Stomach smooth muscle (tissue), 2 donors: ENCODE measurements around the gene NFKBIL1.
"Not testable (repeated sequence)": the region's sequence is repeated elsewhere in the genome, so short reads cannot be mapped to it uniquely, and the experiment has no call there.

ENCODE experiments used
- H3K27ac ChIP-seq: one replicate; pipeline ENCODE4 v1.7.0; 2013; ENCODE audit warnings: mild to moderate bottlenecking, low read length, inconsistent platforms
- H3K27me3 ChIP-seq, 2 donors: one replicate each; pipeline ENCODE4 v1.7.0; 2013; ENCODE audit warnings: low read length in 2 of 2; ENCODE audit not compliant: insufficient read depth in 2 of 2, control insufficient read depth in 1 of 2
- H3K36me3 ChIP-seq, 2 donors: one replicate each; pipeline ENCODE4 v1.7.0; 2013; ENCODE audit warnings: low read length in 2 of 2; ENCODE audit not compliant: control insufficient read depth in 2 of 2, insufficient read depth in 2 of 2
- H3K4me1 ChIP-seq: one replicate; pipeline ENCODE4 v1.7.0; 2013; ENCODE audit warnings: low read length; ENCODE audit not compliant: control insufficient read depth, insufficient read depth
- H3K4me3 ChIP-seq, 2 donors: one replicate each; pipeline ENCODE4 v1.7.0; 2013; ENCODE audit warnings: low read length in 2 of 2
- H3K9ac ChIP-seq, 2 donors: one replicate each; pipeline ENCODE4 v1.7.0; 2013; ENCODE audit warnings: low read length in 2 of 2, mild to moderate bottlenecking in 1 of 2
- H3K9me3 ChIP-seq, 2 donors: one replicate each; pipeline ENCODE4 v1.7.0; 2013; ENCODE audit warnings: low read length in 2 of 2; ENCODE audit not compliant: control insufficient read depth in 2 of 2
- donor health status: healthy.
- donor health status: Pancreatic carcinoma.

The NFKBIL1 gene

GRCh38 chr6:31546958-31547726 is at the start of gene NFKBIL1:
Gene NFKBIL1 (plus strand): TSS chr6:31547608. CDS start chr6:31547695, 87 bp downstream.
- Histone ChIP-seq H3K4me3 (peak within 1 kb of the TSS; percentile 66 to 76), H3K9ac (peak within 1 kb of the TSS; percentile 84 to 86), H3K4me1 (peaks cover 30% of the 10 kb centered on the region), H3K27me3 (no peaks in the 10 kb centered on the region), H3K36me3 (peaks cover 0 to 8% of the 10 kb centered on the region in 2 donors), H3K27ac (peak within 1 kb of the TSS; percentile 46), H3K9me3 (no peaks in the 10 kb centered on the region)

- H3K4me3 ChIP-seq, result peak overlapping the region in 1 of 2 donors; percentile 15
- H3K9me3 ChIP-seq, result no peaks in the 10 kb centered on the region
- no peaks in the 10 kb centered on the region for H3K36me3 ChIP-seq
- H3K9ac ChIP-seq, result no peak overlapping the region
- peaks cover 8 to 23% of the 10 kb centered on the region in 2 donors for H3K27me3 ChIP-seq
- no peak overlapping the region for H3K27ac ChIP-seq
- H3K4me1 ChIP-seq, result peaks cover 13% of the 10 kb centered on the region
These were observed 48.7 kb upstream of the NFKBIL1 start for GRCh38 chr6:31498748-31499147.

GRCh38 chr6:31499648-31500047 is 47.8 kb upstream of the NFKBIL1 start:
- H3K27me3 ChIP-seq, result peaks cover 8 to 16% of the 10 kb centered on the region in 2 donors
- H3K36me3 ChIP-seq, H3K9me3 ChIP-seq, H3K4me3 ChIP-seq, H3K27ac ChIP-seq, H3K4me1 ChIP-seq, H3K9ac ChIP-seq: not testable (repeated sequence)

GRCh38 chr6:31502586-31502985 is 44.8 kb upstream of the NFKBIL1 start:
- Histone ChIP-seq H3K27me3 (peaks cover 10 to 20% of the 10 kb centered on the region in 2 donors), H3K36me3 (no peaks in the 10 kb centered on the region), H3K9me3 (no peaks in the 10 kb centered on the region), H3K4me1 (peaks cover 8% of the 10 kb centered on the region), H3K27ac (no peak overlapping the region), H3K4me3 (no peak overlapping the region), H3K9ac (no peak overlapping the region)

GRCh38 chr6:31509036-31509435 is 38.4 kb upstream of the NFKBIL1 start:
- not testable (repeated sequence) for H3K36me3 ChIP-seq, H3K4me3 ChIP-seq, H3K4me1 ChIP-seq, H3K9ac ChIP-seq, H3K9me3 ChIP-seq, H3K27ac ChIP-seq
- peaks cover 9 to 17% of the 10 kb centered on the region in 2 donors for H3K27me3 ChIP-seq

- Histone ChIP-seq H3K27ac (no peak overlapping the region), H3K9ac (no peak overlapping the region), H3K4me3 (no peak overlapping the region), H3K9me3 (peaks cover 0 to 2% of the 10 kb centered on the region in 2 donors), H3K4me1 (no peaks in the 10 kb centered on the region), H3K36me3 (no peaks in the 10 kb centered on the region), H3K27me3 (peaks cover 9 to 16% of the 10 kb centered on the region in 2 donors)
These were observed 37.4 kb upstream of the NFKBIL1 start for GRCh38 chr6:31510007-31510406.

GRCh38 chr6:31513456-31514165 is 33.8 kb upstream of the NFKBIL1 start:
- no peak overlapping the region for H3K9ac ChIP-seq
- H3K36me3 ChIP-seq, result no peaks in the 10 kb centered on the region
- H3K4me1 ChIP-seq, result no peaks in the 10 kb centered on the region
- H3K27me3 ChIP-seq, result peaks cover 3 to 7% of the 10 kb centered on the region in 2 donors
- H3K4me3 ChIP-seq, result no peak overlapping the region
- no peak overlapping the region for H3K27ac ChIP-seq
- H3K9me3 ChIP-seq, result peaks cover 0 to 2% of the 10 kb centered on the region in 2 donors

GRCh38 chr6:31521835-31522234 is 25.6 kb upstream of the NFKBIL1 start:
- Histone ChIP-seq H3K9me3 (no peaks in the 10 kb centered on the region), H3K4me1 (no peaks in the 10 kb centered on the region), H3K36me3 (no peaks in the 10 kb centered on the region), H3K27ac (no peak overlapping the region), H3K9ac (no peak overlapping the region), H3K4me3 (no peak overlapping the region), H3K27me3 (no peaks in the 10 kb centered on the region)

GRCh38 chr6:31525553-31525931 is 21.9 kb upstream of the NFKBIL1 start:
- Histone ChIP-seq H3K27ac (no peak overlapping the region), H3K27me3 (no peaks in the 10 kb centered on the region), H3K9ac (no peak overlapping the region)

GRCh38 chr6:31525932-31526591 is 21.3 kb upstream of the NFKBIL1 start:
- no peaks in the 10 kb centered on the region for H3K9me3 ChIP-seq
- peaks cover 13 to 15% of the 10 kb centered on the region in 2 donors for H3K36me3 ChIP-seq
- no peak overlapping the region for H3K9ac ChIP-seq
- H3K4me1 ChIP-seq, result no peaks in the 10 kb centered on the region
- H3K27me3 ChIP-seq, result no peaks in the 10 kb centered on the region
- H3K27ac ChIP-seq, result no peak overlapping the region
- H3K4me3 ChIP-seq, result no peak overlapping the region

More at GRCh38 chr6:31525553-31525931, 21.9 kb upstream of the NFKBIL1 start:
- no peaks in the 10 kb centered on the region for H3K9me3 ChIP-seq
- peaks cover 8 to 10% of the 10 kb centered on the region in 2 donors for H3K36me3 ChIP-seq
- no peaks in the 10 kb centered on the region for H3K4me1 ChIP-seq
- no peak overlapping the region for H3K4me3 ChIP-seq
